NCI-H2107 treated with DMSO at 0.1 percent for 48 hours (cell line): Measurements from ENCODE around the gene MED12L.
"Not testable (repeated sequence)": the region's sequence is repeated elsewhere in the genome, so short reads cannot be mapped to it uniquely, and the experiment has no call there.

Experiments
- DNase-seq: peaks from one replicate; lab custom pipeline; 2025; ENCODE audit not compliant: unreplicated experiment; lab: John Stamatoyannopoulos, UW

The MED12L gene

GRCh38 chr3:151206201-151206600, 120.7 kb downstream of the MED12L start:
- no peak for DNase-seq

GRCh38 chr3:151209654-151210053, 124.2 kb downstream of the MED12L start:
- no peak for DNase-seq

GRCh38 chr3:151210676-151211381, 125.4 kb downstream of the MED12L start:
- DNase-seq: no peak

GRCh38 chr3:151213151-151213550, 127.7 kb downstream of the MED12L start:
- no peak for DNase-seq

GRCh38 chr3:151213881-151214280, 128.4 kb downstream of the MED12L start:
- no peak for DNase-seq

GRCh38 chr3:151214459-151214858, 129.0 kb downstream of the MED12L start:
- DNase-seq: no peak

GRCh38 chr3:151216641-151217607, 131.5 kb downstream of the MED12L start:
- DNase-seq: no peak

GRCh38 chr3:151218136-151218535, 132.7 kb downstream of the MED12L start:
- DNase-seq: no peak

- no peak for DNase-seq
Measured at GRCh38 chr3:151219056-151219455, 133.6 kb downstream of the MED12L start.

- DNase-seq: no peak
Measured at GRCh38 chr3:151224268-151224866, 138.9 kb downstream of the MED12L start.

- no peak for DNase-seq
Measured at GRCh38 chr3:151225040-151225975, 139.8 kb downstream of the MED12L start.

GRCh38 chr3:151226088-151226563, 140.7 kb downstream of the MED12L start:
- no peak for DNase-seq

GRCh38 chr3:151226825-151227224, 141.4 kb downstream of the MED12L start:
- DNase-seq: no peak

GRCh38 chr3:151227266-151227806, 141.9 kb downstream of the MED12L start:
- no peak for DNase-seq

GRCh38 chr3:151227807-151228665, 142.6 kb downstream of the MED12L start:
- DNase-seq: peak; percentile 25

- DNase-seq: no peak
Measured at GRCh38 chr3:151228666-151229040, 143.2 kb downstream of the MED12L start.

GRCh38 chr3:151230646-151231045, 145.2 kb downstream of the MED12L start:
- DNase-seq: no peak

- not testable (repeated sequence) for DNase-seq
Measured at GRCh38 chr3:151232403-151232802, 146.9 kb downstream of the MED12L start.

- DNase-seq: no peak
Measured at GRCh38 chr3:151232991-151233390, 147.5 kb downstream of the MED12L start.
